LNCAP (cell line): Measurements from ENCODE around the gene SFMBT1.

Experiments
- CTCF ChIP-seq: fragments of 450-650 bp; IDR thresholded peaks from 2 replicates; pipeline ENCODE4 v1.5.1; 2017; ENCODE audit warnings: mild to moderate bottlenecking

SFMBT1 gene

GRCh38 chr3:53011324-53011723 is 34.5 kb downstream of the SFMBT1 start:
- TF ChIP-seq CTCF = no peak

- TF ChIP-seq CTCF = no peak
Measured at GRCh38 chr3:53009826-53010539, 35.9 kb downstream of the SFMBT1 start.

- no peak for TF ChIP-seq CTCF
Measured at GRCh38 chr3:53008932-53009331, 36.9 kb downstream of the SFMBT1 start.

GRCh38 chr3:53005854-53006513 is 39.9 kb downstream of the SFMBT1 start:
- no peak for TF ChIP-seq CTCF

GRCh38 chr3:53005338-53005737 is 40.5 kb downstream of the SFMBT1 start:
- no peak for TF ChIP-seq CTCF

GRCh38 chr3:53003320-53003719 is 42.6 kb downstream of the SFMBT1 start:
- TF ChIP-seq CTCF = no peak

GRCh38 chr3:52998771-52999513 is 46.9 kb downstream of the SFMBT1 start:
- TF ChIP-seq CTCF = no peak
